Activated B cell treated with CpG ODN at 0.5 μM for 24 hours (primary cell): ENCODE measurements around the gene CMTR2. TPM values are rescaled to one million over a fixed set of nuclear protein-coding genes. Genes with fewer than 3 reads are reported as not detected.
"Not testable (repeated sequence)": the region's sequence is repeated elsewhere in the genome, so short reads cannot be mapped to it uniquely, and the experiment has no call there.

Experiments used
- ATAC-seq: fragments of 200-7000 bp; cut with Tn5 transposase; one replicate; pipeline ENCODE4 v1.10.0; 2021; ENCODE audit warnings: low read depth, mild to moderate bottlenecking, moderate library complexity
- CTCF ChIA-PET: fragments of 350-600 bp; sonication (Branson Sonifier 250); formaldehyde crosslinking; loops from one replicate; lab custom pipeline; 2021; ENCODE audit warnings: antibody characterized with exemption; lab: Charles Lee
- POLR2A ChIA-PET: fragments of 350-600 bp; sonication (Branson Sonifier 250); formaldehyde crosslinking; loops from one replicate; lab custom pipeline; 2021; ENCODE audit warnings: antibody characterized with exemption; lab: Charles Lee
- DNase-seq: peaks from one replicate; pipeline ENCODE4 v3.0.0; 2022
- H3K27ac Mint-ChIP-seq: one replicate; pipeline ENCODE4 v1.8.0; 2020; ENCODE audit warnings: mixed read lengths
- H3K27me3 Mint-ChIP-seq: one replicate; pipeline ENCODE4 v1.8.0; 2021; ENCODE audit warnings: mixed read lengths
- H3K36me3 Mint-ChIP-seq: one replicate; pipeline ENCODE4 v1.8.0; 2021; ENCODE audit warnings: low read depth, mixed read lengths
- H3K4me1 Mint-ChIP-seq: one replicate; pipeline ENCODE4 v1.8.0; 2021; ENCODE audit warnings: mixed read lengths
- H3K4me3 Mint-ChIP-seq: one replicate; pipeline ENCODE4 v1.8.0; 2020; ENCODE audit warnings: mild to moderate bottlenecking, mixed read lengths
- H3K9me3 Mint-ChIP-seq: one replicate; pipeline ENCODE4 v1.8.0; 2020; ENCODE audit warnings: mixed read lengths
- CTCF ChIP-seq: fragments of 200-600 bp; IDR thresholded peaks from one replicate; pipeline ENCODE4 v1.8.0; 2022; ENCODE audit warnings: antibody characterized with exemption, mild to moderate bottlenecking
- intact Hi-C: fragments of 100-400 bp; cut with micrococcal nuclease; formaldehyde crosslinking; loops from one replicate; pipeline ENCODE4 v1.15.1; 2024
- total RNA-seq: library from RNA; stranded (reverse); gene quantifications from 2 replicates; pipeline ENCODE4 v1.2.3, GENCODE V29; 2022

CMTR2 gene
- total RNA-seq, 1 donor from 2014 or later = 35.3 TPM

GRCh38 chr16:71327720-71328119 lies 38.5 kb upstream of the CMTR2 start:
- Mint-ChIP-seq H3K36me3 (no peaks in the 10 kb centered on the region), H3K4me3 (no peak overlapping the region), H3K9me3 (peaks cover 5% of the 10 kb centered on the region), H3K4me1 (no peaks in the 10 kb centered on the region), H3K27me3 (peaks cover 21% of the 10 kb centered on the region), H3K27ac (no peak overlapping the region)
- intact Hi-C loops = no loop called here
- TF ChIP-seq CTCF = no peak
- POLR2A ChIA-PET = no interaction called here
- CTCF ChIA-PET = interaction anchor here (0.7 to 1.3 kb wide), 2 partner anchors 16 to 18 kb away, joined by 3 to 4 read pairs; no protein-coding TSS in a partner anchor
- DNase-seq = no peak
- ATAC-seq = no peak

- H3K9me3 Mint-ChIP-seq = no peaks in the 10 kb centered on the region
- intact Hi-C loops = no loop called here
- ChIA-PET POLR2A (no interaction called here), CTCF (interaction anchor here (1.0 kb wide), 1 partner anchor 8 kb away, joined by 4 read pairs; no protein-coding TSS in a partner anchor)
- no peaks in the 10 kb centered on the region for H3K4me1 Mint-ChIP-seq
- no peak for ATAC-seq
- no peaks in the 10 kb centered on the region for H3K36me3 Mint-ChIP-seq
- no peak overlapping the region for H3K27ac Mint-ChIP-seq
- TF ChIP-seq CTCF = no peak
- no peak overlapping the region for H3K4me3 Mint-ChIP-seq
- no peak for DNase-seq
- H3K27me3 Mint-ChIP-seq = peaks cover 11% of the 10 kb centered on the region
These were observed 30.8 kb upstream of the CMTR2 start for GRCh38 chr16:71319999-71320398.

GRCh38 chr16:71315269-71315668 lies 26.1 kb upstream of the CMTR2 start:
- H3K9me3 Mint-ChIP-seq = no peaks in the 10 kb centered on the region
- no peak overlapping the region for H3K27ac Mint-ChIP-seq
- DNase-seq (no peak), ATAC-seq (no peak)
- intact Hi-C loops = no loop called here
- no peaks in the 10 kb centered on the region for H3K4me1 Mint-ChIP-seq
- H3K27me3 Mint-ChIP-seq = peaks cover 20% of the 10 kb centered on the region
- no peak for TF ChIP-seq CTCF
- POLR2A ChIA-PET = no interaction called here
- H3K36me3 Mint-ChIP-seq = no peaks in the 10 kb centered on the region
- no peak overlapping the region for H3K4me3 Mint-ChIP-seq
- CTCF ChIA-PET = no interaction called here

GRCh38 chr16:71313591-71313990 lies 24.4 kb upstream of the CMTR2 start:
- ATAC-seq, H3K36me3 Mint-ChIP-seq, CTCF ChIA-PET, intact Hi-C loops, DNase-seq, H3K27ac Mint-ChIP-seq, H3K4me3 Mint-ChIP-seq, H3K4me1 Mint-ChIP-seq, POLR2A ChIA-PET, H3K9me3 Mint-ChIP-seq: not testable (repeated sequence)
- peaks cover 30% of the 10 kb centered on the region for H3K27me3 Mint-ChIP-seq

- Mint-ChIP-seq H3K27me3 (peaks cover 34% of the 10 kb centered on the region), H3K9me3 (no peaks in the 10 kb centered on the region), H3K27ac (no peak overlapping the region), H3K4me3 (no peak overlapping the region), H3K36me3 (no peaks in the 10 kb centered on the region), H3K4me1 (no peaks in the 10 kb centered on the region)
- intact Hi-C loops = loop anchor here (1.0 kb wide), 1 partner anchor 96 kb away; no protein-coding TSS in a partner anchor
- ChIA-PET CTCF (interaction anchor here (0.6 to 2.3 kb wide), 14 partner anchors 9 to 540 kb away, joined by 3 to 15 read pairs (median 4); no protein-coding TSS in a partner anchor), POLR2A (no interaction called here)
- no peak for DNase-seq
- ATAC-seq = peak; percentile 45
- no peak for TF ChIP-seq CTCF
These were observed 22.5 kb upstream of the CMTR2 start for GRCh38 chr16:71311553-71312158.
